H9 (cell line): Measurements from ENCODE around the gene ATXN10. TPM values are rescaled to one million over a fixed set of nuclear protein-coding genes. Genes with fewer than 3 reads are reported as not detected.

ENCODE experiments used
- DNase-seq: peaks from one replicate; pipeline ENCODE4 v3.0.0-alpha.2; 2017
- H2AFZ ChIP-seq: one replicate; pipeline ENCODE4 v1.6.1; 2013; ENCODE audit warnings: mild to moderate bottlenecking, low read length, control low read depth, moderate library complexity
- H2AK5ac ChIP-seq: 2 replicates; pipeline ENCODE4 v1.6.1; 2013; ENCODE audit warnings: low read length, control low read depth, mixed read lengths; ENCODE audit not compliant: insufficient read length
- H2BK120ac ChIP-seq: one replicate; pipeline ENCODE4 v1.6.1; 2013; ENCODE audit warnings: low read depth, mild to moderate bottlenecking, low read length, control low read depth, inconsistent platforms; ENCODE audit not compliant: poor library complexity, severe bottlenecking
- H2BK12ac ChIP-seq: 2 replicates; pipeline ENCODE4 v1.6.1; 2013; ENCODE audit warnings: low read length, control low read depth, mixed read lengths, low read depth; ENCODE audit not compliant: insufficient read length
- H2BK15ac ChIP-seq: 2 replicates; pipeline ENCODE4 v1.6.1; 2013; ENCODE audit warnings: low read depth, low read length, control low read depth
- H2BK20ac ChIP-seq: one replicate; pipeline ENCODE4 v1.6.1; 2013; ENCODE audit warnings: low read depth, mild to moderate bottlenecking, low read length, control low read depth, inconsistent platforms; ENCODE audit not compliant: poor library complexity, severe bottlenecking
- H2BK5ac ChIP-seq: 2 replicates; pipeline ENCODE4 v1.6.1; 2013; ENCODE audit warnings: low read length, control low read depth, mixed read lengths; ENCODE audit not compliant: insufficient read length
- H3K14ac ChIP-seq: 2 replicates; pipeline ENCODE4 v1.6.1; 2013; ENCODE audit warnings: low read length, control low read depth; ENCODE audit not compliant: insufficient read depth
- H3K18ac ChIP-seq: 2 replicates; pipeline ENCODE4 v1.6.1; 2013; ENCODE audit warnings: low read depth, mild to moderate bottlenecking, mixed read lengths, low read length, control low read depth; ENCODE audit not compliant: insufficient read length
- H3K23ac ChIP-seq: 2 replicates; pipeline ENCODE4 v1.6.1; 2013; ENCODE audit warnings: low read length, control low read depth, mixed read lengths, low read depth; ENCODE audit not compliant: insufficient read length
- H3K23me2 ChIP-seq: 2 replicates; pipeline ENCODE4 v1.6.1; 2013; ENCODE audit warnings: low read depth, mild to moderate bottlenecking, mixed read lengths, low read length, control low read depth; ENCODE audit not compliant: insufficient read length, poor library complexity, severe bottlenecking
- H3K27ac ChIP-seq: 2 replicates; pipeline ENCODE4 v1.5.1; 2013; ENCODE audit warnings: low read length, control low read depth, mixed read lengths, low read depth; ENCODE audit not compliant: insufficient read length
- H3K27me3 ChIP-seq: 2 replicates; pipeline ENCODE4 v1.6.1; 2013; ENCODE audit warnings: low read length, control low read depth, inconsistent platforms; ENCODE audit not compliant: insufficient read depth
- H3K4ac ChIP-seq: 2 replicates; pipeline ENCODE4 v1.6.1; 2013; ENCODE audit warnings: low read depth, mild to moderate bottlenecking, control low read depth, inconsistent platforms, low read length, moderate library complexity
- H3K4me1 ChIP-seq: 2 replicates; pipeline ENCODE4 v1.6.1; 2013; ENCODE audit warnings: low read length, control low read depth, inconsistent platforms; ENCODE audit not compliant: insufficient read depth
- H3K4me2 ChIP-seq: 2 replicates; pipeline ENCODE4 v1.6.1; 2013; ENCODE audit warnings: low read length, control low read depth, mixed read lengths; ENCODE audit not compliant: insufficient read length, insufficient read depth
- H3K56ac ChIP-seq: 2 replicates; pipeline ENCODE4 v1.6.1; 2013; ENCODE audit warnings: low read depth, mild to moderate bottlenecking, mixed read lengths, low read length, control low read depth; ENCODE audit not compliant: insufficient read length
- H3K79me1 ChIP-seq: 2 replicates; pipeline ENCODE4 v1.6.1; 2013; ENCODE audit warnings: low read depth, mild to moderate bottlenecking, moderate library complexity, low read length, control low read depth, inconsistent platforms; ENCODE audit not compliant: insufficient read depth, poor library complexity, severe bottlenecking
- H3K79me2 ChIP-seq: 2 replicates; pipeline ENCODE4 v1.6.1; 2013; ENCODE audit warnings: low read length, control low read depth, inconsistent platforms; ENCODE audit not compliant: insufficient read depth
- H3K9ac ChIP-seq: 2 replicates; pipeline ENCODE4 v1.6.1; 2013; ENCODE audit warnings: low read length, control low read depth, mixed read lengths; ENCODE audit not compliant: insufficient read length; ENCODE audit errors: extremely low read depth
- H3K9me3 ChIP-seq: one replicate; pipeline ENCODE4 v1.6.1; 2013; ENCODE audit warnings: low read depth, low read length, inconsistent platforms; ENCODE audit not compliant: control insufficient read depth
- H3T11ph ChIP-seq: one replicate; pipeline ENCODE4 v1.6.1; 2013; ENCODE audit warnings: mild to moderate bottlenecking, low read length, control low read depth, inconsistent platforms
- H4K20me1 ChIP-seq: one replicate; pipeline ENCODE4 v1.6.1; 2013; ENCODE audit not compliant: control insufficient read depth, insufficient read length, insufficient read depth
- H4K5ac ChIP-seq: 2 replicates; pipeline ENCODE4 v1.6.1; 2013; ENCODE audit warnings: low read depth, mild to moderate bottlenecking, mixed read lengths, low read length, control low read depth; ENCODE audit not compliant: insufficient read length
- H4K8ac ChIP-seq: replicated peaks from 2 replicates; pipeline ENCODE4 v1.6.1; 2013; ENCODE audit warnings: low read length, control low read depth, mixed read lengths, low read depth; ENCODE audit not compliant: insufficient read length
- H4K91ac ChIP-seq: 2 replicates; pipeline ENCODE4 v1.6.1; 2013; ENCODE audit warnings: low read depth, mild to moderate bottlenecking, moderate library complexity, mixed read lengths, low read length, control low read depth; ENCODE audit not compliant: insufficient read length
- H3K27ac Mint-ChIP-seq, 3 experiments: 2 replicates in 2 of 3; 3 replicates in 1 of 3; pipeline ENCODE4 v1.8.0; 2020 to 2021; ENCODE audit warnings: mixed read lengths in 3 of 3, mild to moderate bottlenecking in 1 of 3, moderate library complexity in 1 of 3
- H3K27me3 Mint-ChIP-seq: 2 replicates; pipeline ENCODE4 v1.8.0; 2021; ENCODE audit warnings: low read depth, mild to moderate bottlenecking, moderate library complexity, mixed read lengths
- H3K36me3 Mint-ChIP-seq, 3 experiments: 2 replicates in 2 of 3; 3 replicates in 1 of 3; pipeline ENCODE4 v1.8.0; 2020 to 2021; ENCODE audit warnings: low read depth in 3 of 3, mixed read lengths in 3 of 3; ENCODE audit not compliant: insufficient read depth in 1 of 3
- H3K4me1 Mint-ChIP-seq, 2 experiments: 2 replicates each; pipeline ENCODE4 v1.8.0; 2020; ENCODE audit warnings: mixed read lengths in 2 of 2
- H3K4me3 Mint-ChIP-seq, 2 experiments: 2 replicates in 1 of 2; 3 replicates in 1 of 2; pipeline ENCODE4 v1.8.0; 2020 to 2021; ENCODE audit warnings: mild to moderate bottlenecking in 2 of 2, mixed read lengths in 2 of 2, moderate library complexity in 1 of 2
- H3K9me3 Mint-ChIP-seq, 2 experiments: 2 replicates in 1 of 2; 3 replicates in 1 of 2; pipeline ENCODE4 v1.8.0; 2020; ENCODE audit warnings: mild to moderate bottlenecking in 2 of 2, mixed read lengths in 2 of 2, moderate library complexity in 1 of 2
- WGBS: extraction: QIAGEN DNeasy Blood & Tissue Kit; methylation state at CpG from one replicate; pipeline ENCODE4 v1.1.7; 2013; ENCODE audit warnings: missing lambda C conversion rate, low lambda C conversion rate, mixed read lengths; ENCODE audit not compliant: insufficient read length; ENCODE audit errors: extremely low coverage; 5-methylcytosine and 5-hydroxymethylcytosine counted together
- total RNA-seq: library from RNA; stranded (reverse); gene quantifications from 2 replicates; pipeline ENCODE4 v1.2.1, GENCODE V29; 2021
- TF ChIP-seq, protein P1 (sequence below): fragments of 200-600 bp; sonication (generic); conservative IDR thresholded peaks from 3 replicates; pipeline ENCODE4 v1.8.0; 2021; ENCODE audit warnings: antibody characterized with exemption, mild to moderate bottlenecking

The ATXN10 gene
- total RNA-seq, 1 experiment from 2014 or later: 210 TPM

DNA sequence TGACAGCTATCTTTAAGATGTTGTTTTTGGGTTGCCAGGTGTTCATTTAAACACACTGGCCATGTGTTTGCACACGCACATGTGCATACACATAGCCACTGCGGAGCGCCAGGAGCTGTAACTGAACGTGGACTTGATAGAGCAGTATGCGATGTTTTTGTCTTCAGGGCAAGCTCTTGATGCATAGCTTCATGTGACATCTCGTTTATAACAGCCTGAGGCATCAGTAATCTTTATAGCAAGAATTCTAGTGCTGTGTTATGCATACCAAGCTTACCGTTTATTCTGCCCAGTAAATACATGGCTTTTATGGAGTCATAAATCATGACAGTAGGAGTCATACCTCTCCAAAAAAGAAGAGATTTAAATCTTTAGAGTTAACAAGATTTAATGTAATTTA lies 87.0 kb downstream of the ATXN10 start:
- Histone ChIP-seq H3K4ac (no peak overlapping the region), H3K9ac (no peak overlapping the region), H4K8ac (no peak overlapping the region), H2BK12ac (no peak overlapping the region), H2AK5ac (no peak overlapping the region), H3K79me2 (no peaks in the 10 kb centered on the region), H4K5ac (no peak overlapping the region), H3K23me2 (no peaks in the 10 kb centered on the region), H3K56ac (no peak overlapping the region), H3T11ph (no peak overlapping the region), H3K27me3 (no peaks in the 10 kb centered on the region), H3K18ac (no peak overlapping the region), H3K4me2 (no peak overlapping the region), H3K23ac (no peak overlapping the region), H3K79me1 (no peaks in the 10 kb centered on the region), H2BK120ac (no peak overlapping the region), H2BK20ac (no peak overlapping the region), H2AFZ (no peak overlapping the region), H3K4me1 (peaks cover 10% of the 10 kb centered on the region; the same call in 1 of the 2 replicates), H3K27ac (no peak overlapping the region), H3K9me3 (no peaks in the 10 kb centered on the region), H3K14ac (no peak overlapping the region), H4K91ac (no peak overlapping the region), H2BK15ac (no peak overlapping the region), H4K20me1 (no peaks in the 10 kb centered on the region), H2BK5ac (no peak overlapping the region)
- Mint-ChIP-seq H3K4me1 (peaks cover 30 to 31% of the 10 kb centered on the region in 2 experiments), H3K36me3 (peaks cover 7 to 17% (median 14%) of the 10 kb centered on the region in 3 experiments; a peak in 6 of 7 replicates), H3K27ac (no peak overlapping the region), H3K9me3 (no peaks in the 10 kb centered on the region; a peak in 1 of 5 replicates), H3K4me3 (no peak overlapping the region), H3K27me3 (no peaks in the 10 kb centered on the region; the same call in 1 of the 2 replicates)
- no peak for DNase-seq
- WGBS: no CpG with 5 or more reads among the region's 7 CpGs
- TF ChIP-seq, protein P1, sequence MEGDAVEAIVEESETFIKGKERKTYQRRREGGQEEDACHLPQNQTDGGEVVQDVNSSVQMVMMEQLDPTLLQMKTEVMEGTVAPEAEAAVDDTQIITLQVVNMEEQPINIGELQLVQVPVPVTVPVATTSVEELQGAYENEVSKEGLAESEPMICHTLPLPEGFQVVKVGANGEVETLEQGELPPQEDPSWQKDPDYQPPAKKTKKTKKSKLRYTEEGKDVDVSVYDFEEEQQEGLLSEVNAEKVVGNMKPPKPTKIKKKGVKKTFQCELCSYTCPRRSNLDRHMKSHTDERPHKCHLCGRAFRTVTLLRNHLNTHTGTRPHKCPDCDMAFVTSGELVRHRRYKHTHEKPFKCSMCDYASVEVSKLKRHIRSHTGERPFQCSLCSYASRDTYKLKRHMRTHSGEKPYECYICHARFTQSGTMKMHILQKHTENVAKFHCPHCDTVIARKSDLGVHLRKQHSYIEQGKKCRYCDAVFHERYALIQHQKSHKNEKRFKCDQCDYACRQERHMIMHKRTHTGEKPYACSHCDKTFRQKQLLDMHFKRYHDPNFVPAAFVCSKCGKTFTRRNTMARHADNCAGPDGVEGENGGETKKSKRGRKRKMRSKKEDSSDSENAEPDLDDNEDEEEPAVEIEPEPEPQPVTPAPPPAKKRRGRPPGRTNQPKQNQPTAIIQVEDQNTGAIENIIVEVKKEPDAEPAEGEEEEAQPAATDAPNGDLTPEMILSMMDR: no peak
